ENCODE results near the gene SLX1B.
"Not testable (repeated sequence)": the region's sequence is repeated elsewhere in the genome, so short reads cannot be mapped to it uniquely, and the experiment has no call there.

Gene SLX1B

DNA sequence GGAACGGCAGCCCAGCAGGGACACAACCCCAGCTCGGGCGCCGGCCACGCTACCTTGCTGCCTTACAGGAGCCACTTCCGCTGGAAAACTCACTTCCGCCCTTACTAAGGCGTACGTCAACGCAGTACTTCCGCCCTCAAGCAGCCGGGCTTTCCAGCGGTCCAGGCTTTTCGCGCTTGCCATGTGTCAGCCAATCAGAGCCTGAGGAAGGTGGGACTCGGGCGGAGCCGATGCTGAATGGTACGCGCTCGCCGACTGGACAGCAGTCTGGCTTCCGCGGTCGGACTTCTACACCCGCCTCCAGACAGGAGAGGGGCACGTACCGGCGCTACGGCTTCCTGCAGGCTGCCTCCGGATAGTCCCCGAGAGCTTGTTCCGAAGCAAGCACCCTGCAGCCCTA lies at the start of gene SLX1B, which contains the start of gene BOLA2:
Gene SLX1B (plus strand): TSS at position 265 of the 400 bp plus-strand sequence.
Gene BOLA2 (minus strand): TSS at position 83 of the 400 bp plus-strand sequence. CDS start 98 bp downstream, outside the sequence.
- not testable (repeated sequence) for DNase-seq

DNA sequence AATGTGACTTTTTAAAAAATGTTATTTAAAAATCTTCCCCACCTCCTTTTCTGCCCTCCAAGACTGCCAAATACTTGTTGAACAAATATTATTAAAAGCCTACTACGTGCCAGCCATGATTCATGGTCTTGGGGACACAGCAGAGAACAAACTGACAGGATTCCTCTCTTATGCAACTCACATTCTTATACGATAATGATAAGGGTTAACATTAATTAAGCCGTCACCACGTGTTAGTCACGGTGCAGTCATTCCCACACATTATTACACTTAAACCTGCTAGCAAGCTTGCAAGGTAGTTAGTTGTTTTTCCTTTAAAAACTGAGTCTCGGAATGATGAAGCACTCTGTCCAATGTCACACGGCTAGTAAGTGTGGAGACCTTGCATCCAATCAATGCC lies 49.1 kb upstream of the SLX1B start:
- DNase-seq, result not testable (repeated sequence)

DNA sequence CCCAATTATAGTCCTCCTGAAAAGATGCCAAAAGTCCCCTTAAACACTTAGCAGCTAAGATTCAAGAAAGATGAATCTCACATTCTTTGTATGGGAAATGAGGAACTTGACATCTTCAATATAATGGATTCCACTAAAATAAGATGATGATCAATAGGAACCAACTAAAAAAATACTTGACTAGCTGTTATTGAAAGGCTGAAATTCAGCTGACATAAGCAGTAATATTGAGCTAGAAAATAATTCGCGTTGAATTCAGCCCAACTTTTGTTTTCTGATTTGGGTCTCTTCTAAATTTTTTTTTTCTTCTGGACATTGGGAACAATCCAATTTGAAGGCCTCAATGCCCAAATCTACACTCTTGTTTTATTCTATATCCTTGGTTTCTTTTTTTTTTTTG lies 30.7 kb upstream of the SLX1B start:
- DNase-seq, result not testable (repeated sequence)

DNA sequence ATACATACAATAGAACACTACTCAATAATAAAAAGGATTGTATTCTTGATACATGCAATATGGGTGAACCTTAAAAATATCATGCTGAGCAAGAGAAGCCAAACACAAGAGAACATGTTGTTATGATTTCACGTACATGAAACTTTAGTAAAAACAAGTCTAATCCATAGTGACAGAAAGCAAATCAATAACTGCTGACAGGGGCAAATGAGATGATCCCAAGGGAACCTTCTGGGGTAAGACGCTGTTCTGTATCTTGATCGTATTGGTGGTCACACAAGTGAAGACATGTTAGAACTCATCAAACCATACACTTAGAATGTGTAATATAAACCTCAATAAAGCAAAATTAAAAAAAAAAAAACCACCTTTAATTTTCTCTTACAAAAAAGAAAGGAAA lies 28.9 kb upstream of the SLX1B start:
- not testable (repeated sequence) for DNase-seq

DNA sequence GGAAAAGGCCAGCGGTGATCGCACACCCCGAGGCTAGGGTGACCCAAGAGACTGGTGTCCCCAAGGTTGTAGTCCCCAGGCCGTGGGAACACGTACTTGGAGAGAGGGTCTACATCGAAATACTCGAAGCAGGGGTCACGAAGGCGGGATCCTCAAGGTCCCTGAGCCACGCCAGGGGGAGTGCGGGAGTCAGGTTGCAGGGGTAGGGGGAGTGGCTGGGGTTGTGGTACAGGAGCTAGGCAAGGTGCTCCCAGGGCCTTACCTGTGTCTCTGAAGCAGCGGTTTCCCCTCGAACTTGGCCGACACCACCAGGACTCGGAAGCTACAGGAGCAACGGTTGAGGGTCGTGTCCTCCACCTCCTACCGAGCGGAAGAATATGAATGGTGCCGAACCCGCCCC lies 579 bp upstream of the SLX1B start:
- DNase-seq, result not testable (repeated sequence)

DNA sequence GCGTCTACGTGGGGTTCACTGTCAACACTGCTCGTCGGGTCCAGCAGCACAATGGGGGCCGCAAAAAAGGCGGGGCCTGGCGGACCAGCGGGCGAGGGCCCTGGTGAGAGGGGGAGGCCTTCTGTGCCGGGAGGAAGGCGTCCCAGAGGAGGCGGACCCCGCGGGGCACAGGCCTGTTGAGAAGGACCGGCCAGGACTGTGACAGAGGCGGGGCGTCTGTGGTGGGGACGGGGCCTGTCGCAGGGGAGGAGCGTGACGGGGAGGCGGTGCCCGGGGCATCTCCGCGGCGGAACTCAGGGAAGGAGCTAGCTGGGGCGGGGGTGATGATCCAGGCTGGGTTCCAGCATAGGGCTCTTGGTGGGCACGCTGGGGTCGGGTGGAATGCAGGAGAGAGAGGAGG lies 495 bp downstream of the SLX1B start:
- not testable (repeated sequence) for DNase-seq

DNA sequence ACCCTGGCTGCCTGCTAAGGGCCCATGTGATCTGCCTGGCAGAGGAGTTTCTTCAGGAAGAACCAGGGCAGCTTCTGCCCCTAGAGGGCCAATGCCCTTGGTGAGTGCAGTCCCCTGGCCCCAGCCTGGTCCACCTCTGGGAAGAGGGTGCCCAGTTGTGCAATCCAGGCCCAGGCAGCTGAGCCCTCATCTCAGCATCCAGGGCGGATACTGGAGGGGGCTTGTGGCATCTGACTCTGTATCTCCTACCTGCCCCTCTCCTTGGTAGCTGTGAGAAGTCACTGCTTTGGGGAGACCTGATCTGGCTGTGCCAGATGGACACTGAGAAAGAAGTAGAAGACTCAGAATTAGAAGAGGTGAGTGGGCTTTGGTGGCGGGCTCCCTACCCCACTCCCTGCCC lies 3.3 kb downstream of the SLX1B start:
- DNase-seq, result not testable (repeated sequence)

DNA sequence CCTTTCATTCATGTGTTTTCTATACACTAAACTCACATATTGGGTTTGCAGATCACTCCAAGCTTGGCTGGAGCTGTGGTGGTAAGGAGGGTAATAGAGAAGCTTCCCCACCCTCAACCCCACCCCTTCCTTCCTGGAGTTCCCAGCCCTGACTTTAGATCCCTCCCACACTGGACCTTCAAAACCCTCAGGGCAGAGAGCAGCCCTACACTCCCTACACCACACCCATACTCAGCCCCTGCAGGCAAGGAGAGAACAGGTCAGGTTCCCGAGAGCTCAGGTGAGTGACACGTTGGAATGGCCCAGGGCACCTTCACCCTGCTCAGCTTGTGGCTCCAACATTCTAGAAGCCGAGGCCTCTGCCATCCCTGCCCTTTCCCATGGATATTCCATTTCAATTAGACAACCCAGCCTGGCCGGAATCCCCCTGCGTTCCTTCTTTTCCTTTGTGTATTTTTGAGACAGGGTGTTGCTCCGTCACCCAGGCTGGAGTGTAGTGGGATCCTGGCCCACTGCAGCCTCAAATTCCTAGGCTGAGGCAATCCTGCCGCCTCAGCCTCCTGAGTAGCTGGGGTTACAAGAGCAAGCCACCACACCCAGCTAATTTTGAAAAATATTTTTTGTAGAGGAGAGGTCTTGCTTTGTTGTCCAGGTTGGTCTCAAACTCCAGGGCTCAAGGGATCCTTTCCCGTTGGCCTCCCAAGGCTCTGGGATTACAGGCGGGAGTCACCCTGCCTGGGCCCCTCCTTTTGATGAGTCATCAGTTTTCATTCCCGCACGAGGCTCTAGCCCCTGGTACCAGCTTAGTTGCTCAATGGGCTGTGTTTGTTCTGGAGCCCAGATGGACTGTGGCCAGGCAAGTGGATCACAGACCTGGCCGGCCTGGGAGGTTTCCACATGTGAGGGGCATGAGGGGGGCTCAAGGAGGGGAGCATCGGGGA lies 5.6 kb downstream of the SLX1B start, which contains the start of gene SULT1A4:
Gene SULT1A4 (plus strand): TSS at position 208 of the 941 bp plus-strand sequence. CDS start 1,473 bp downstream, outside the sequence.
- DNase-seq, result not testable (repeated sequence)

DNA sequence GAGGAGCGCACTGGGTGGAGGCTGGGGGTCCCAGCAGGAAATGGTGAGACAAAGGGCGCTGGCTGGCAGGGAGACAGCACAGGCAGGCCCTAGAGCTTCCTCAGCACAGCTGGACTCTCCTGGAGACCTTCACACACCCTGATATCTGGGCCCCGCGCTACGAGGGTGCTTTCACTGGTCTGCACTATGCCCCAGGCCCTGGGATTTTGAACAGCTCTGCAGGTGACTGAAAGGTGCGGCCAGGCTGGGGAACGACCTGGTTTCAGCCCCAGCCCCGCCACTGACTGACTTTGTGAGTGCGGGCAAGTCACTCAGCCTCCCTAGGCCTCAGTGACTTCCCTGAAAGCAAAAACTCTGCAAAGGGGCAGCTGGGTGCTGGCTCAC lies 6.3 kb downstream of the SLX1B start:
- not testable (repeated sequence) for DNase-seq

DNA sequence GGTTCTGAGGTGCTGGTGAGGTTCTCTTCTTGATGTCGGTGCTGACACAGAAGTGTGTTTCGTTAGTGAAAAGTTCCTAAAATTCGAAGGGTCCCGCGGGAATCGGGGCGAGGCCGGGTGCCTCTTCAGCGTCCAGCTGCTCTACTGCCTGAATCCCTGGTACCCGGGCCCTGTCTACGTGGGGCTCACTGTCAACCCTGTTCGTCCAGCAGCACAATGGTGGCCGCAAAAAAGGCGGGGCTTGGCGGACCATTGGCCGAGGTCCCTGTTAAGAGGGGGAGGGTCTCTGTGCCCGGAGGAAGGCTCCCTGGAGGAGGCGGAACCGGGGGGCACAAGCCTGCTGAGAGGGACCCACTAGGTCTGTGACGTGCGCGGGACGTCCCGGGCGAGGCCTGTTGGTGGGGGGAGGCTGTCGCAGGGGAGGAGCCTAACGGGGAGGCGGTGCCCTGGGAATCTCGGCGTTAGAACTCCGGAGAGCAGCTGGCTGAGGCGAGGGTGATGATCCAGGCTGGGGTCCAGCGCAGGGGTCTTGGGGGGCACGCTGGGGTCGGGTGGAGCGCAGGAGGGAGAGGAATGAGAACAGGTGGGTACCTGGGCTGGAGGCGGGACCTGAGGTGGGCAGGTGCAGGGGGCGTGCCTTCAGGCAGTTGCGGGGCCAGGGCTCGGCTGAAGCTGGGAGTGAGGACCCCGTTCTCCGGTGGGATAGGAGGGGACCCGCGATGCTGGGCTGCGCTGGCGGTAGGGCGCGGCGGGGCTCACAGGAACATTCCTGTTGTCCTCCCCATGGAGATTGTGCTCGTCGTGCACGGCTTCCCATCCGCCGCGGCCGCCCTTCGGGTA lies 11.9 kb downstream of the SLX1B start:
- not testable (repeated sequence) for DNase-seq

DNA sequence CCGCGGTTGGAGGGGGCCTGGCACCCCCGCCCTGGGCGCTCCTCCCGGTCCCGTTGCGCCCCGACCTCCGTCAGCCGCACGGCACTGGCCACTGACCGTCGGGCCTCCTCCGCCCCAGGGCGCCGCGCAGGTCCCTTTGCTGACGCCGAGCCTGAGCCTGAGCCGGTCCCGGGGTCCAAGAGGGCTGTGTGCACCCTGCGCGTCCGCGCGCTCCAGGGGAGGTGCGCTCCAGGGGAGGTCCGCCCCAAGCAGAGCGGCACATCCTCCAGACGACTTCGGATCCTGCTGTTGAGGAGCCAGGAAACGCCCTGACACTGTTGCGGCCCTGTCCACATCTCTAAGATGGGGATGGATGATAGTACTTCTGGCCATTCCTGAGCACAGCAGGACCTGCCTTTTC lies 12.6 kb downstream of the SLX1B start:
- DNase-seq, result not testable (repeated sequence)

DNA sequence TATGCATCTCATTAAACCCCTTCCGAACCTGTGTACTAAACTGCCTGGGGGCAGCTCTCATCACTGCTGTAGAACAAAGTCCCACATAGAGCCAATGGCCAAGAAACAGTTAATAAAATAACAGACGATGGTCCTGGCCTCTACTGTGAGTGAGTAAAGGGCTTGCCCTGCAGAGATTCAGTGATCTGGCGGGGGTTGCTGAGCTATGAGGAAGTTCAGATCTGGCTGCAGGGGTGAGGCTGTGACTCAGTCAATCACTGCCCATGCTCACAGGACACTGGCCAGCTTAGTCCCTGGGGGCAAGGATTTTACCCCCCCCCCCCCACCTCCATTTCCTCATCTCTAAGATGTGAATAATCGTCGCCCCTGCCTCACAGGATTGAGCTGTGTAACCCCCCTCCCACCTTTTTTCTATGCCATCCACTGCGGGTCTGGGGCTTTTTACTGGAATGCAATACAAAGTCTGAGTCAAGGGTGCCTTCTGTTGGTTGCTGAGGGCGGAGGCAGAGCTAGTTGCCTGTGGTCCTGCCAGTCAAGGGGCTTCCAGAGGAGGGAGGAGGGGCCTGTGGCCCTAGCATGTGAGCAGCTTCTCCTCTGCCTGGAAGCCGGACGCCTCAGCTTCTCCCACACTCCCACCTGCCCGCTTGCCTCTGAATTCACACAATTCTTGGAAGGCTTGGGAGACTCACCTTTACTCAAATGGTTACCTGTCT lies 13.5 kb downstream of the SLX1B start:
- DNase-seq, result not testable (repeated sequence)

DNA sequence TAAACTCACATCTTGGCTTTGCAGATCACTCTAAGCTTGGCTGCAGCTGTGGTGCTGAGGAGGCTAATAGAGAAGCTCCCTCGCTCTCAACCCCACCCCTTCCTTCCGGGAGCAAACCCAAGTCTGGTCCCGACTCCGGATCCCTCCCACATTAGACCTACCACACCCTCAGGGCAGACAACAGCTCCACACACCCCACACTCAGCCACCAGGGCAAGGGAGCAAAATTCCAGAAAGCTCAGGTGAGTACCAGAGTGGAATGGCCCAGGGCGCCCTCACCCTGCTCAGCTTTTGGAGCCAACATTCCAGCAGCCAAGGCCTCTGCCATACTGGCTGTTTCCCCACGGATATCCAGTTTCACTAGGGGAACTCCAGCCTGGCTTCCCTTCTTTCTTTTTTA lies 15.3 kb downstream of the SLX1B start:
- DNase-seq, result not testable (repeated sequence)

DNA sequence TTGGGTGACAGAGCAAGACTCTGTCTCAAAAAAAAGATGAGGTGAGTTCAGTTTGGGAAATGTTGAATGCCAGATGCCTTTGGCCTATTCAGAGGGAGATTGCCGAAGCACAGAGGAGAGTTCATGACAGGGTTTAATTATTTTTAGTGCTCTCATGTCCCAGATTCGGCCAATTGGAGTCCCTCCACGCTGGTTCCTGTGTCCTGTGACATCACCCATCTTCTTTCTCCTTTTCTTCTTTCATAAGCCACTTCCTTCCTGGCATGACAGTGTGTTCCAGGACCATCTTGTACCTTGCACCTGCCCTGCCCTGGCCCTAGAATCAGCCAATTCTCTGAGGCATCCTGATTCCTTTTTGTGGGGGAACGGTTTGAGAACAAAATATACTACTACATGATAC lies 17.7 kb downstream of the SLX1B start:
- DNase-seq, result not testable (repeated sequence)

DNA sequence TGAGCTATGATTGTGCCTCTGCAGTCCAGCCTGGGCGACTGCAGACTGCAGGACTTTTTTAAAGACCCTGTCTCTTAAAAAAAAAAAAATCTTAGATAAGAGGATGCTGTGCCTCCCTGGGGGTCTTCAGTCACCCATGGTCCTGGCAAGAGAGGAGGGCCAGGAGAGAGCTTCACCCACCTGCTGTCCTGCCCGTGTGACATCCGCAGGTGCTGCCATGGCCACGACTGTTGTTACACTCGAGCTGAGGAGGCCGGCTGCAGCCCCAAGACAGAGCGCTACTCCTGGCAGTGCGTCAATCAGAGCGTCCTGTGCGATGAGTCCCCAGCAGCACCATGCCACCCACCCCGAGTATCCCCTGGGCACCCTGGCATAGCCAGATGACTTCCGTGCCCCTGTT lies 27.9 kb downstream of the SLX1B start:
- not testable (repeated sequence) for DNase-seq

DNA sequence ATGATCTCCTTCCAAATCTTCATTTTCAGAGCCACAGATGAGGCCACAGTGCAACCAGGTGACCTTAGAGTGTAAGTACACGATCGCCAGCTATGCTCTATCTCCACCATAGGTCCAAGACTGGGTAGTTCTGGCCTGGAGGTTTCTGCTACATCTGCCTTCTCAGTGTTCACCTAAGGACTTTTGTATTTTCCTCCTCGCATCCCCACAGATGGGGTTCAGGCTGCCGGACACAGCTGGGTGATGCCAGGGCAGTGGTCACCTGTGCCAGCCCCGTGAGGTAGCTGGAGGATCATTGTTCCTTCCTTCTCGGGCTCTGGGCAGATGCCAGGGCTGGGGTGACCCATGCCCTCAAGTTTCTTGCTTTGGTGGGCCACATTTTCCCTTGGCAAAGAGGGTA lies 52.0 kb downstream of the SLX1B start, which contains the start of gene NPIPB12:
Gene NPIPB12 (minus strand): TSS at position 101 of the 400 bp plus-strand sequence.
- DNase-seq, result not testable (repeated sequence)

All from DMS153 (cell line).